ENCODE data around the gene ARAP2. TPM values are rescaled to one million over a fixed set of nuclear protein-coding genes. Genes with fewer than 3 reads are reported as not detected.

Gene ARAP2
- total and polyA plus RNA-seq, 2 of the 13 experiments (the other 11 are each of a cell fraction or from before 2014, with no cell fraction given), result 0.37 to 1.4 TPM

DNA sequence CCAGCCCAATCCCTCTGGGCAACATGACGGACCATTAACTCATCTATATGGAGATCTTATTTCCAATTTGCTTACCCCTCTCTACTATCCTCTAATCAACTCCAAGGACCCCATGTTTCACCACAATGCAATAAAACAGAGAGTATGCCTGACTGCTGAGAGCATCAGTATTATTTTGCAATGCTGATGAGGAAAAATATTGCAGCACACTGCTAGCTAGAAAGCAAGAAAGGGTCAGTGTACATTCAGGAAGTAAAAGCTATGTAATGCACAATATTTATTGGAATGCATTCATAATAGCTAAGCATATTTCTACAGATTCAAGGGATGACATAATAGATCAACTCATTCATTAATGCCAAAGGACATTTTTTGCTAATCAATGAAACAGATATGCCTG, 33.2 kb downstream of the ARAP2 start (continued):
- TF ChIP-seq, protein P1, sequence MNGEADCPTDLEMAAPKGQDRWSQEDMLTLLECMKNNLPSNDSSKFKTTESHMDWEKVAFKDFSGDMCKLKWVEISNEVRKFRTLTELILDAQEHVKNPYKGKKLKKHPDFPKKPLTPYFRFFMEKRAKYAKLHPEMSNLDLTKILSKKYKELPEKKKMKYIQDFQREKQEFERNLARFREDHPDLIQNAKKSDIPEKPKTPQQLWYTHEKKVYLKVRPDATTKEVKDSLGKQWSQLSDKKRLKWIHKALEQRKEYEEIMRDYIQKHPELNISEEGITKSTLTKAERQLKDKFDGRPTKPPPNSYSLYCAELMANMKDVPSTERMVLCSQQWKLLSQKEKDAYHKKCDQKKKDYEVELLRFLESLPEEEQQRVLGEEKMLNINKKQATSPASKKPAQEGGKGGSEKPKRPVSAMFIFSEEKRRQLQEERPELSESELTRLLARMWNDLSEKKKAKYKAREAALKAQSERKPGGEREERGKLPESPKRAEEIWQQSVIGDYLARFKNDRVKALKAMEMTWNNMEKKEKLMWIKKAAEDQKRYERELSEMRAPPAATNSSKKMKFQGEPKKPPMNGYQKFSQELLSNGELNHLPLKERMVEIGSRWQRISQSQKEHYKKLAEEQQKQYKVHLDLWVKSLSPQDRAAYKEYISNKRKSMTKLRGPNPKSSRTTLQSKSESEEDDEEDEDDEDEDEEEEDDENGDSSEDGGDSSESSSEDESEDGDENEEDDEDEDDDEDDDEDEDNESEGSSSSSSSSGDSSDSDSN (CRISPR knock-in tag; IDR thresholded peaks at IDR 0.05), result no peak
- no peak for TF ChIP-seq MLLT10 (CRISPR knock-in tag; IDR thresholded peaks at IDR 0.05)

DNA sequence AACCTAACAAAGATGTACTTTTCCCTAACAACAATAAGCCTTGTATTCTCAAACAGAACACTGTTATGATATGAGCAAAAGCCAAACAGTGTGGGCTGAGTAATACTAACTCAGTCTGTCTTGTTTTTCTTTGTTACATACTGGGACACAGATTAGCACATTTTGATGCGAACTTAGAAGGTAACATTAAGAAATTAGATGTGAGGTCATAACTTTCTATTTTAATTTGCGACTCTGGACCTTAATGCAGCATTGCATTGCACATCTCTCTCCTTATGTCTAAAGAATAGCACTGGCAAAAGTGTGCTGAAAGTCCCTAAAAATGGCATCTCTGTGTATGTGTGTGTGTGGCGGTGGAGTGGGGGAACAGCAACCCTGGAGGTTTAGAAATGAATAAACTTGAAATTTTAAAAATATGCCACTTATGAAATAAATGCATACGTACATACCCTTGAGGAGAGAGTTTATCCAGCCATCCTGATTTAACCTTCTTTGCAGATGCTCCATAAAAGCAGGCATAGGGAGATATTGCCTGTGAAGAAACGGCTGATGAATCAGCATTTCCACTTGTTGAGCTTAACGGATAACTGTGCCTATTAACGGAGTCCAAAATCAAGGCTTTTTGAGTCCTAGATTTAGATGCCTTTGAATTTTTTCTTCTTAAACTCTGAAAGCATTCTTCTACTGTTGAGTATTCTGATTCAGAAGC, 34.2 kb downstream of the ARAP2 start:
- no peaks in the 10 kb centered on the region for H3K4me1 ChIP-seq (ENCODE audit: insufficient read depth, low read length)
- H4K20me1 ChIP-seq (ENCODE audit: insufficient read depth, low read length), result no peaks in the 10 kb centered on the region
- POLR2A ChIA-PET, result no interaction called here
- no peak overlapping the region for H3K27ac ChIP-seq (ENCODE audit: extremely low read length, insufficient read depth, low read length)
- TF ChIP-seq FIP1L1 (IDR thresholded peaks at IDR 0.05; ENCODE audit: borderline replicate concordance, insufficient read depth, low read depth, low read length) (no peak), PAWR (CRISPR knock-in tag; IDR thresholded peaks at IDR 0.05; ENCODE audit: borderline replicate concordance) (no peak)
- TF ChIP-seq, protein P2, sequence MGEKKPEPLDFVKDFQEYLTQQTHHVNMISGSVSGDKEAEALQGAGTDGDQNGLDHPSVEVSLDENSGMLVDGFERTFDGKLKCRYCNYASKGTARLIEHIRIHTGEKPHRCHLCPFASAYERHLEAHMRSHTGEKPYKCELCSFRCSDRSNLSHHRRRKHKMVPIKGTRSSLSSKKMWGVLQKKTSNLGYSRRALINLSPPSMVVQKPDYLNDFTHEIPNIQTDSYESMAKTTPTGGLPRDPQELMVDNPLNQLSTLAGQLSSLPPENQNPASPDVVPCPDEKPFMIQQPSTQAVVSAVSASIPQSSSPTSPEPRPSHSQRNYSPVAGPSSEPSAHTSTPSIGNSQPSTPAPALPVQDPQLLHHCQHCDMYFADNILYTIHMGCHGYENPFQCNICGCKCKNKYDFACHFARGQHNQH (CRISPR knock-in tag; IDR thresholded peaks at IDR 0.05), result no peak
- TF ChIP-seq, protein P3, sequence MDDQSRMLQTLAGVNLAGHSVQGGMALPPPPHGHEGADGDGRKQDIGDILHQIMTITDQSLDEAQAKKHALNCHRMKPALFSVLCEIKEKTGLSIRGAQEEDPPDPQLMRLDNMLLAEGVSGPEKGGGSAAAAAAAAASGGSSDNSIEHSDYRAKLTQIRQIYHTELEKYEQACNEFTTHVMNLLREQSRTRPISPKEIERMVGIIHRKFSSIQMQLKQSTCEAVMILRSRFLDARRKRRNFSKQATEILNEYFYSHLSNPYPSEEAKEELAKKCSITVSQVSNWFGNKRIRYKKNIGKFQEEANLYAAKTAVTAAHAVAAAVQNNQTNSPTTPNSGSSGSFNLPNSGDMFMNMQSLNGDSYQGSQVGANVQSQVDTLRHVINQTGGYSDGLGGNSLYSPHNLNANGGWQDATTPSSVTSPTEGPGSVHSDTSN (CRISPR knock-in tag; IDR thresholded peaks at IDR 0.05; ENCODE audit: borderline replicate concordance), result no peak
- CTCF ChIA-PET (ENCODE audit: low intra/inter-chr PET ratio, low total read pairs), result no interaction called here
- H3K36me3 ChIP-seq (replicated peaks in 1 of 2; ENCODE audit: control insufficient read depth in 1 of 2, insufficient read depth in 2 of 2, low read length in 2 of 2), result no peaks in the 10 kb centered on the region
- FAIRE-seq, result no peak
- no peak overlapping the region for H3K9ac ChIP-seq (ENCODE audit: insufficient read depth, low read depth, low read length)
- DNase-seq (ENCODE audit: low spot score), result no peak
- in situ Hi-C loops (cut with HindIII; ENCODE audit: extremely low pct_ligation_motif_present, low pct_unique_long_range_greater_than_20kb) (no loop called here), intact Hi-C loops (cut with micrococcal nuclease; ENCODE audit: unreplicated experiment) (no loop called here)
- 63% methylated on average over 6 of the region's 7 CpGs for WGBS (ENCODE audit: low lambda C conversion rate)
- no TSS peak for BruUV-seq (replicated peaks)
- no peaks in the 10 kb centered on the region for H3K27me3 ChIP-seq (ENCODE audit: control insufficient read depth in 1 of 2, insufficient read depth in 2 of 2, low read length in 2 of 2)
- H3K79me2 ChIP-seq (ENCODE audit: insufficient read depth, low read length), result no peaks in the 10 kb centered on the region
- no peak overlapping the region for H3K4me2 ChIP-seq (ENCODE audit: low read depth, low read length)
- no peak overlapping the region for H2AFZ ChIP-seq (ENCODE audit: low read length)
- no peaks in the 10 kb centered on the region for H3K9me3 ChIP-seq (ENCODE audit: low read length)
- no peak overlapping the region for H3K4me3 ChIP-seq (replicated peaks in 1 of 3; ENCODE audit: insufficient read depth in 1 of 3, low read depth in 2 of 3, low read length in 3 of 3)
- no peak for ATAC-seq
